Prostate gland (tissue), 2 donors: ENCODE data around the gene CCDC88A. TPM values are rescaled to one million over a fixed set of nuclear protein-coding genes. Genes with fewer than 3 reads are reported as not detected.

Experiments used
- DNase-seq: peaks from one replicate; pipeline ENCODE4 v3.0.0-alpha.2; 2019; ENCODE audit warnings: low spot score
- H3K27ac ChIP-seq, 2 donors: fragments of 200-600 bp; sonication (generic); 2 replicates each; pipeline ENCODE4 v1.5.1; 2017 to 2019
- H3K27me3 ChIP-seq: fragments of 200-600 bp; sonication (generic); replicated peaks from 2 replicates; pipeline ENCODE4 v1.5.1; 2019; ENCODE audit not compliant: insufficient read depth
- H3K36me3 ChIP-seq, 2 donors: fragments of 200-600 bp; sonication (generic); 1 replicate in 1 of 2; 2 replicates in 1 of 2; pipeline versions ENCODE4 v1.5.1 to v1.8.1; 2017 to 2019
- H3K4me1 ChIP-seq: fragments of 200-600 bp; sonication (generic); replicated peaks from 2 replicates; pipeline ENCODE4 v1.5.1; 2019
- H3K4me3 ChIP-seq, 2 donors: fragments of 200-600 bp; sonication (generic); 2 replicates each; pipeline ENCODE4 v1.5.1; 2017 to 2019
- H3K9me3 ChIP-seq: fragments of 200-600 bp; sonication (generic); 2 replicates; pipeline ENCODE4 v1.5.1; 2017
- POLR2A ChIP-seq: fragments of 450-650 bp; IDR thresholded peaks from one replicate; pipeline ENCODE4 v1.6.1; 2016; ENCODE audit warnings: antibody characterized with exemption, mild to moderate bottlenecking
- POLR2AphosphoS5 ChIP-seq: sonication (generic); formaldehyde crosslinking; IDR thresholded peaks from one replicate; pipeline ENCODE4 v1.6.1; 2017; ENCODE audit warnings: antibody characterized with exemption
- WGBS: methylation state at CpG from one replicate; pipeline ENCODE4 v1.1.5; 2018; 5-methylcytosine and 5-hydroxymethylcytosine counted together
- intact Hi-C: fragments of 100-400 bp; cut with DNase I; formaldehyde crosslinking; loops from one replicate; pipeline ENCODE4 v1.14.2; 2022
- total RNA-seq, 2 donors: library from RNA; depleted of rRNA; stranded (reverse); fragments of >200 nt; gene quantifications; one replicate each; pipeline ENCODE4 v1.1.0, GENCODE V29; 2016
- TF ChIP-seq, protein P1 (sequence below), 4 experiments: fragments of 200-600 bp in 2 of 4; fragments of 450-650 bp in 2 of 4; sonication (generic) in 2 of 4; IDR thresholded peaks; 1 replicate in 3 of 4; 2 replicates in 1 of 4; pipeline ENCODE4 v1.5.1; 2016 to 2019; ENCODE audit warnings: antibody characterized with exemption in 4 of 4, mild to moderate bottlenecking in 2 of 4, moderate library complexity in 2 of 4

CCDC88A gene
- total RNA-seq, 2 donors from 2014 or later = 16.8 to 43.7 TPM

GRCh38 chr2:55416786-55417568 is 2.7 kb downstream of the CCDC88A start:
- Histone ChIP-seq H3K9me3 (no peaks in the 10 kb centered on the region), H3K4me1 (no peaks in the 10 kb centered on the region), H3K4me3 (no peak overlapping the region), H3K36me3 (no peaks in the 10 kb centered on the region), H3K27me3 (no peaks in the 10 kb centered on the region), H3K27ac (no peak overlapping the region)
- DNase-seq = no peak
- WGBS = 69% methylated on average over 5 of the region's 5 CpGs
- no peak for TF ChIP-seq POLR2AphosphoS5
- intact Hi-C loops = loop anchor here (5.0 to 10.0 kb wide), 4 partner anchors 55 to 200 kb away; partner anchors contain the start of genes CFAP36 and PPP4R3B

GRCh38 chr2:55415300-55415699 is 4.4 kb downstream of the CCDC88A start:
- no peak for DNase-seq
- Histone ChIP-seq H3K36me3 (no peaks in the 10 kb centered on the region), H3K4me3 (no peak overlapping the region), H3K27me3 (no peaks in the 10 kb centered on the region), H3K27ac (no peak overlapping the region), H3K4me1 (no peaks in the 10 kb centered on the region), H3K9me3 (no peaks in the 10 kb centered on the region)
- WGBS = 89% methylated on average over 2 of the region's 2 CpGs
- intact Hi-C loops = loop anchor here (5.0 to 10.0 kb wide), 4 partner anchors 53 to 202 kb away; partner anchors contain the start of genes CFAP36 and PPP4R3B
- TF ChIP-seq, protein P1, sequence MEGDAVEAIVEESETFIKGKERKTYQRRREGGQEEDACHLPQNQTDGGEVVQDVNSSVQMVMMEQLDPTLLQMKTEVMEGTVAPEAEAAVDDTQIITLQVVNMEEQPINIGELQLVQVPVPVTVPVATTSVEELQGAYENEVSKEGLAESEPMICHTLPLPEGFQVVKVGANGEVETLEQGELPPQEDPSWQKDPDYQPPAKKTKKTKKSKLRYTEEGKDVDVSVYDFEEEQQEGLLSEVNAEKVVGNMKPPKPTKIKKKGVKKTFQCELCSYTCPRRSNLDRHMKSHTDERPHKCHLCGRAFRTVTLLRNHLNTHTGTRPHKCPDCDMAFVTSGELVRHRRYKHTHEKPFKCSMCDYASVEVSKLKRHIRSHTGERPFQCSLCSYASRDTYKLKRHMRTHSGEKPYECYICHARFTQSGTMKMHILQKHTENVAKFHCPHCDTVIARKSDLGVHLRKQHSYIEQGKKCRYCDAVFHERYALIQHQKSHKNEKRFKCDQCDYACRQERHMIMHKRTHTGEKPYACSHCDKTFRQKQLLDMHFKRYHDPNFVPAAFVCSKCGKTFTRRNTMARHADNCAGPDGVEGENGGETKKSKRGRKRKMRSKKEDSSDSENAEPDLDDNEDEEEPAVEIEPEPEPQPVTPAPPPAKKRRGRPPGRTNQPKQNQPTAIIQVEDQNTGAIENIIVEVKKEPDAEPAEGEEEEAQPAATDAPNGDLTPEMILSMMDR (IDR thresholded peaks at IDR 0.05) = no peak
- TF ChIP-seq POLR2A (no peak), POLR2AphosphoS5 (no peak)

GRCh38 chr2:55408918-55409868 is 10.5 kb downstream of the CCDC88A start:
- 77% methylated on average over 12 of the region's 12 CpGs for WGBS
- Histone ChIP-seq H3K27ac (no peak overlapping the region), H3K9me3 (no peaks in the 10 kb centered on the region), H3K4me1 (no peaks in the 10 kb centered on the region), H3K4me3 (no peak overlapping the region), H3K36me3 (no peaks in the 10 kb centered on the region), H3K27me3 (no peaks in the 10 kb centered on the region)
- TF ChIP-seq, protein P1 (IDR thresholded peaks at IDR 0.05) = no peak
- TF ChIP-seq POLR2AphosphoS5 = no peak
- intact Hi-C loops = no loop called here
- DNase-seq = no peak

DNA sequence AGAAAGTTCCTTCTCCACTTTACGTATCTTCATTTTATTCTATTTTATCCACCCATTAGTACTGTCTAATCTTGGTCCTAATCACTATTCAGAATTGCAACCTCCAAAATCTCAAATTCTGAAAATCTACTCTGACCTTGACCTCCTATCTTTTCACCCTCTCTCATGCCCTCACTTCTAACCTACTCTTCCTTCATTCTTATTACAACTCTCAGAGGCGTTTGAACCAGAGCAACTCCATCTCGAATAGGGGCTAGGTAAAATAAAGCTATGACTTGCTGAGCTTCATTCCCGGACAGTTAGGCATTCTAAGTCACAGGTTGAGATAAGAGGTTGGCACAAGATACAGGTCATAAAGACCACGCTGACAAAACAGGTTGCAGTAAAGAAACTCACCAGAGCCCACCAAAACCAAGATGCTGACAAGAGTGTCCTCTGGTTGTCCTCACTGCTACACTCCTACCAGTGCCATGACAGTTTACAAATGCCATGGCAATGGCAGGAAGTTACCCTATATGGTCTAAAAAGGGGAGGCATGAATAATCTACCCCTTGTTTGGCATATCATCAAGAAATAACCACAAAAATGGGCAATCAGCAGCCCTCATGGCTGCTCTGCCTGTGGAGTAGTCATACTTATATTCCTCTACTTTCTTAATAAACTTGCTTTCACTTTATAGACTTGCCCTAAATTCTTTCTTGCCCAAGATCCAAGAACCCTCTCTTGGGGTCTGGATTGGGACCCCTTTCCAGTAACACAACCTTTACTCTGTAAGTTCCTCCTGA is 11.4 kb downstream of the CCDC88A start:
- Histone ChIP-seq H3K27me3 (no peaks in the 10 kb centered on the region), H3K4me3 (no peak overlapping the region), H3K4me1 (no peaks in the 10 kb centered on the region), H3K36me3 (no peaks in the 10 kb centered on the region), H3K9me3 (no peaks in the 10 kb centered on the region), H3K27ac (no peak overlapping the region)
- TF ChIP-seq, protein P1 (IDR thresholded peaks at IDR 0.05) = no peak
- TF ChIP-seq POLR2A (no peak), POLR2AphosphoS5 (no peak)
- intact Hi-C loops = no loop called here
- 74% methylated on average over 5 of the region's 5 CpGs for WGBS
- no peak for DNase-seq

DNA sequence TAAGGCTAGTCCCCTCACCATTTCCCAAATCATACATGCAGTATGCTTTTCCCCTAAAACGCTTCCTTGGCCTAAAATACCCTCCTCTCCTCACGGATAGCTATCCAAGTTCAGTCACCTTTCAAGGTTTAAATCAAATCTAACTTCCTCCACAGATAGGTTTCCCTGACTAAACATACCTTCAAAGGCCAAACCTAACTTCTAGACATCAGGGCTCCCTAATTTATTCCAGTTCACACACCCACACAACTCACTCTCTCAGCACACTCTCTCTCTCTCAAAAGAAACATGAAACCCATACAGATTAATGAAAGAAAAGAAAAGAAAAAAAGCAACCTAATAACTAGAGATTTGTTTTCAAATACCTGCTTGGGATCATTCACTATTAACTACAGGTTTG is 14.5 kb downstream of the CCDC88A start:
- Histone ChIP-seq H3K27ac (no peak overlapping the region), H3K4me3 (no peak overlapping the region), H3K9me3 (no peaks in the 10 kb centered on the region), H3K4me1 (no peaks in the 10 kb centered on the region), H3K27me3 (no peaks in the 10 kb centered on the region), H3K36me3 (no peaks in the 10 kb centered on the region)
- no peak for DNase-seq
- WGBS = 96% methylated on average over 2 of the region's 2 CpGs
- TF ChIP-seq POLR2AphosphoS5 = no peak
- TF ChIP-seq, protein P1 (IDR thresholded peaks at IDR 0.05) = no peak
- TF ChIP-seq POLR2A = no peak
- intact Hi-C loops = no loop called here
